Right kidney (tissue), 1 donor: ENCODE measurements around the gene NRXN3.
A peak's percentile ranks its signal among the peaks of the same experiment; 100 is the strongest.

ENCODE experiments used
- DNase-seq: peaks from one replicate; pipeline ENCODE4 v3.0.0-alpha.2; 2016

The NRXN3 gene

GRCh38 chr14:79658221-79658620, 1488.0 kb downstream of the NRXN3 start:
- no peak for DNase-seq

DNA sequence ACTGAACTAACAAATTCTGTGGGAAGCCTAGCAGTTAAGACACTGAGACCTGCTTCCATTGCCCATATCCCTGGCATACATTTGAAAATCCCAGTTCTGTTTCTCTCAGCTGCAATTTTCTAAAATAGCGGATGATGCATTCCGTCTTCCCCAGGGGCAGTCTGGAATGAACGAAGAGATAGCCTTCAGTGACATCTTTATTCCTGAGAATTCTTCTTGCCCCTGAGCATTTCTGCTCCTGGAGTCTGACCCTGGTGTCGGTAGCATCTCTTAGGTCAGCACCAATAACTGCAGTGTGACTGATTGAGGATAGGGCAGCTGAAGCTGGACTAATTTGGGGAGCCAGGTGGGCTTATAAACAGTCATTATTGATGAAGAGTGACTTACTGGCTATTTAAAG, 1488.6 kb downstream of the NRXN3 start:
- DNase-seq: no peak

- peak; percentile 12 for DNase-seq
Observed at GRCh38 chr14:79660053-79660939, 1490.1 kb downstream of the NRXN3 start.

DNA sequence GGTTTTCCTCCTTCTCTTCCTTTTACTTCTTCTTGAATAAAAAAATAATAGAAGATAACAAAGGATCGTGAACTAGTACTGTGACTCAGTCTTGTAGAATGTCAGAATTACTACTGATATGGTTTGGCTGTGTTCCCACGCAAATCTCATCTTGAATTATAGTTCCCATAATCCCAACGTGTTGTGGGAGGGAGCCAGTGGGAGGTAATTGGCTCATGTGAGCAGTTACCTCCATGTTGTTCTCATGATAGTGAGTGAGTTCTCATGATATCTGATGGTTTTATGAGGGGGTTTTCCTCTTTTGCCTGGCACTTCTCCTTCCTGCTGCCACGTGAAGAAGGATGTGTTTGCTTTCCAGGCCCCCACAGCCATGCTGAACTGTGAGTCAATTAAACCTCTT, 1491.6 kb downstream of the NRXN3 start:
- no peak for DNase-seq

- DNase-seq: no peak
Observed at GRCh38 chr14:79663453-79663852, 1493.3 kb downstream of the NRXN3 start.

GRCh38 chr14:79665556-79665955, 1495.4 kb downstream of the NRXN3 start:
- DNase-seq: no peak

GRCh38 chr14:79668951-79669350, 1498.8 kb downstream of the NRXN3 start:
- DNase-seq: no peak

DNA sequence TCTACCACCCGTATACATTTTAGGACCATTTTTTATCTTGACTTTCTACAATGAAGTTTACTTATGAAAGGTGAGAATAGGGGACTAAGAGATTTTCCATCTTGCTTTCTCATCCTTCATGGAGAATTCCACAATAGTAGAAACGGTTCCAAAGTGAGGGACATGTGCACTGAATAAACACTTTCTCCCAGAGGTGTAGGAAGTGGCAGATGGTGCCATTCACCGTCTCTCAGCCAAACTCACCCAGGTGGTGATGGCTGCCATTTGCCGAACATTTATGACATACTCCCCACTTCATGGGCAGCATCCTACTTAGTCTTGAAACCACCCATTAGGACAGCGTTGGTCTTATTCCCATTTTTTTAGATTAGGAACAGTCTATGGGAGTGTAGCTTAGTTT, 1500.6 kb downstream of the NRXN3 start:
- DNase-seq: no peak

DNA sequence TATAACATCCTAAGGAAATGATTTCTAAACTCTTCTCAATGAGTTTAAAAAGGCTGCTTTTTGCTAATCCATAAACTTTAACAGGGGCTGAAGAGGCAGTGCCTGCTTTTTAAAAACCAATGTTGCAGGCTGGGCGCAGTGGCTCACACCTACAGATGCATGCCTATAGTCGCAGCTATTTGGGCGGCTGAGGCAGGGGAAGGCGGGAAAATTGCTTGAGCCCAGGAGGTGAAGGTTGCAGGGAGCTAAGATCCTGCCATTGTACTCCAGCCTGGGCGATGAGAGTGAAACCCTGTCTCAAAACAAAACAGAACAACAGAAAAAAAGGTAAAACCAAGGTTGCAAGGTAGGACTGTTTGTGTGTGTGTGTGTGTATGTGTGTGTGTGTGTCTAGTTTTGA, 1509.9 kb downstream of the NRXN3 start:
- no peak for DNase-seq

DNA sequence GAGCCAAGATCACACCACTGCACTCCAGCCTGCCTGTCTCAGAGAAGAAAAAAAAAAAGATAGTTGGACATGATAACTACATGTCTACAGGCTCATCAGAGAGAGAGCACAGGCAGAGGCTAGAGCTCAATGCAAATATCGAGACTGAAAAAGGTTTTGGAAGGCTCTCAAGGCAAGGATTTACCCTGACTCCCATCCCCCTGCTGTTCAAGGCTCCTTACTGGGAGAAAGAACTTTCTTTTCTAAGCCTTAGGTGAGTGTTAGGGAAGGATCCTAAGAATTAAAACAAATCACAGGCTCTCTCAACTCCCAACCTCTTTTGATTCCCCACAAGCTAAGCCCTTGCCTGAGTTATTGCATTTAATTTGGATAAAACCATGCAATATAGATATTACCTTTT, 1516.0 kb downstream of the NRXN3 start:
- DNase-seq: no peak

- DNase-seq: no peak
Observed at GRCh38 chr14:79690960-79691359, 1520.8 kb downstream of the NRXN3 start.

DNA sequence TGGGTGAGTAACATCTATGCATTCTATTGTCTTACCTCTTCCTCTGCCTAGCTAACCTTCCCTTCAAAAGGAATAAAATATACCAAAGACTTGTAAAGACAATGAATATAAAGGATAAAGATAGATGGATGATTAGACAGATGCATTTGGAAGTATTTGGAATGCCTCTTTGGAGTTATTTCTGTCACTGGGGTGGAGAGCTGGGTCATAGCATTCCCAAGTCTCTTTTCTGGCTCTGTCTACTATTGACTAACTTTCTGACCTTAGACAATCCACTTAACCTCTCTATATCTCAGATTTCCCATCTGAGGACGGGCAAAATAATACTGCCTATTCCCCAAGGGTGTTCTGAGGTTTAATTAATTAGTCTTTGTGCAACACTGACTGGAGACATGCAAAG, 1523.8 kb downstream of the NRXN3 start:
- no peak for DNase-seq

- DNase-seq: no peak
Observed at GRCh38 chr14:79695307-79695706, 1525.1 kb downstream of the NRXN3 start.

GRCh38 chr14:79698298-79698711, 1528.1 kb downstream of the NRXN3 start:
- peak; percentile 34 for DNase-seq

DNA sequence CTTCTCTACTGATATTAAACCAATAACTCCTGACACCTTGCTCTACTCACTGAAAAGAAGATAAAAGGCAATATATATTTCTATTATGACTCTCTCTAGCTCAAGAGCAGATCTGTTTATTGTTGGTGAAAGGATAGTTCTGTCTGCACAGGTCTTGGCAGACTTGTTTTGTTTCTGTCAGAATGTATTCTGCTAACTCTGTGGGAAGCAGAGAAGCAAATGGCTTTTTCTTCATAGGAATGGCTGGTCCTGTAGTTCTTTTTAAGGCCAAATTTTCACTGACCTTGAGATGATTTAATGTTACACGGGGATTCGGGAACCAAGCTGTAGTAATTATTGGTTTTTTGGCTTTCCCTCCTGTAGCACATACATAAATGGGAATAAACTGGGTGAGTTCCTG, 1529.0 kb downstream of the NRXN3 start:
- DNase-seq: no peak

- no peak for DNase-seq
Observed at GRCh38 chr14:79701371-79701770, 1531.2 kb downstream of the NRXN3 start.

- DNase-seq: no peak
Observed at GRCh38 chr14:79702197-79702596, 1532.0 kb downstream of the NRXN3 start.

DNA sequence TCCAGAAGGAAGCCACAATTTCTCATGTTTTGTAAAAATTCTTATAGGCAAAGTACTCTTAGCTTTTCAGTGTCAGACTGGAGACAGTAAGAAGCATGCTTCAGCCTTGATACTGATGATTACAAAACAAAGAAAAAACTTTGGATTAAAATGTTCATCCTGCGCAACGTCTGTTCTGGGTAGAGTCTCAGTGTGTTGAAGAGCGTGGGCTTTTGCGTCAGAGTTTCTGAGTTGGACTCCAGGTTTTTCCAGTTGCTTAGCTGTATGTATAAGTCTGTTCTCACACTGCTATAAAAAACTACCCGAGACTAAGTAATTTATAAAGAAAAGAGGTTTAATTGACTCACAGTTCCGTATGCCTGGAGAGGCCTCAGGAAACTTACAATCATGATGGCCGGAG, 1533.0 kb downstream of the NRXN3 start:
- no peak for DNase-seq

GRCh38 chr14:79704041-79704807, 1534.1 kb downstream of the NRXN3 start:
- no peak for DNase-seq

- DNase-seq: no peak
Observed at GRCh38 chr14:79705126-79705894, 1535.1 kb downstream of the NRXN3 start.

GRCh38 chr14:79706382-79706781, 1536.2 kb downstream of the NRXN3 start:
- no peak for DNase-seq

DNA sequence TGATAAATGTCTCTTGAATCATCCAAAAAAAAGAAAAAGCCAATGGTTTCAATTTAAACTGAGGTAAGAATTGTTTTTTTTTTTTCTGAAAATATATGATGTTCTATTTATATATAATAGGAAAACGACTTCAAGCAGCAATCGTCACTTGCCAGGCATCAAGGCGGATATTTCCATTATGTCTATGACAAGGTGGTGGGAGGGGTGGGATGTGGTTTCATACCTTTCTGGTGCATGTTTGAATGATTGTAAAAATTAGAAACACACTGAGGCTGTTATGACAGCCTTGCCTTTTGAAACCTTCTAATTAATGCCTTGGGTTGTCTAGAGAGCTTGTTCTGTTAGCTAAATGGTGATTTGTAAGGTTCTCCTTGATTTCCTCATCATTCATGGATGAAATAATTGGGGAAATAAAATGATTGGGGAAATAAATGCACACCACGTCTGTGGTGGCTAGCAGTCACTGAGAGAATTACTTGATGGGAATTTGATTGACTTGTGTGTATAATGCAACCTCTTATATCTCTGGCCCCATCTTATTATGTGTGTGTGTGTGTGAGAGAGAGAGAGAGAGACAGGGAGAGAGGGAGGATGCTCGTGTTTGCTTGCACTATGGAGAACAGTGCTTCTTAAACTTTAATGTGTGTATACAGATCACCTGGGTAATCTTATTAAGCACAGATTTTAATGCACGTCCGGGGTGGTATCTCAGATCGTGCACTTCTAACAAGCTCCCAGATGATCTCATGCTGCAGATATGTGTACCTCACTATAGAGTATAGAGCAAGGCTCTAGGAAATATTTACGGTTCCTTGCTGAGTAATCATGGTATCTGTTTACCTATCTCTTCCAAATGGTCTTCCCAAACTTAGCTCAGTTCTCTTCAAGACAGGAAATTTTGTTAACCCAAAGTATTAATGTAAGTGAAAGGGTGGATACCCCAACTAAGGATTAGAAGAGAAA, 1538.5 kb downstream of the NRXN3 start:
- DNase-seq: no peak
